ENCODE data around the gene SNX10.

Gene SNX10

GRCh38 chr7:26309089-26309488 lies 17.4 kb downstream of the SNX10 start:
- H3K9me3 ChIP-seq (replicated peaks in 1 of 2; ENCODE audit: control insufficient read depth in 2 of 2, insufficient read depth in 1 of 2, low read depth in 1 of 2, low read length in 2 of 2) = no peaks in the 10 kb centered on the region
- no peak overlapping the region for H2AK5ac ChIP-seq (ENCODE audit: low read depth, low read length)
- no CpG with 5 or more reads among the region's 5 CpGs for WGBS, 2 donors (ENCODE audit: extremely low coverage in 2 of 2, insufficient read length in 2 of 2, insufficient replicate concordance in 1 of 2)
- no peak overlapping the region for H4K8ac ChIP-seq (ENCODE audit: low read depth, low read length)
- H3K4me2 ChIP-seq (ENCODE audit: insufficient read depth, low read length, poor library complexity, severe bottlenecking) = no peak overlapping the region
- no peak overlapping the region for H3K18ac ChIP-seq (ENCODE audit: low read length)
- no peak overlapping the region for H2BK120ac ChIP-seq (ENCODE audit: low read depth, low read length)
- no peak overlapping the region for H2BK5ac ChIP-seq (ENCODE audit: low read length)
- H3K23ac ChIP-seq (ENCODE audit: low read depth, low read length, poor library complexity) = no peak overlapping the region
- no peak overlapping the region for H2BK12ac ChIP-seq (ENCODE audit: low read length)
- no peak overlapping the region for H3K9ac ChIP-seq (ENCODE audit: low read depth, low read length, poor library complexity)
- no peak overlapping the region for H2BK15ac ChIP-seq (ENCODE audit: low read length)
- no peak overlapping the region for H3K27ac ChIP-seq (replicated peaks; ENCODE audit: low read length)
- H3K36me3 ChIP-seq (replicated peaks in 1 of 2; ENCODE audit: control insufficient read depth in 2 of 2, insufficient read depth in 2 of 2, low read length in 2 of 2) = no peaks in the 10 kb centered on the region
- no peaks in the 10 kb centered on the region for H3K4me1 ChIP-seq (ENCODE audit: control insufficient read depth in 2 of 2, insufficient read depth in 1 of 2, low read depth in 1 of 2, low read length in 2 of 2)
- DNase-seq (ENCODE audit: low spot score) = no peak
- H3K4ac ChIP-seq (ENCODE audit: low read length) = no peak overlapping the region
- no peak overlapping the region for H3K4me3 ChIP-seq (ENCODE audit: low read length in 2 of 2)
- no peak overlapping the region for H2AFZ ChIP-seq (ENCODE audit: low read length)
- no peak overlapping the region for H4K91ac ChIP-seq (ENCODE audit: low read depth, low read length, poor library complexity)
- no peaks in the 10 kb centered on the region for H3K79me1 ChIP-seq (ENCODE audit: low read depth, low read length)
- no peak overlapping the region for H3K14ac ChIP-seq (ENCODE audit: low read length)
- peaks cover 0 to 3% (median 2%) of the 10 kb centered on the region in 3 experiments for H3K27me3 ChIP-seq (ENCODE audit: control insufficient read depth in 3 of 3, insufficient read depth in 3 of 3, low read depth in 1 of 3, low read length in 3 of 3)

DNA sequence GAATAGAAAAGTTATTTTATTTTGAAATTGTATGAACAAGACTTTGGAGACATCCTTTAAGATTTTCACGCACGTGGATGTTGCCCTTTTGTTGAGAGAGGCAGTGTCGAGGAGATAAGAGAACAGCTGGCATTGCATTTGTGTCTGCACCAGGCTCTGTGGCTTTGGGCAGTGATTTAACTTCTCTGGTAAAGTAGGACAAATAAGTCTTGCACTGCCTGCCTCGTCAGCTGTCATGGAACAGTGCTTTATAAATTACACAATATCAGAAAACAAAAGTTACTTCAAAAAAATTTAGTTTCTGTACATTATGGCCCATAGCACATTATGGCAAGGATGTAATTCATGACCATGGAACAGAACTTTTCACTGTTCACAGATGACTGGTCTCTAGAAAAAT lies 20.1 kb downstream of the SNX10 start:
- Histone ChIP-seq H3K4me3 (ENCODE audit: low read length in 2 of 2) (no peak overlapping the region), H3K4me2 (ENCODE audit: insufficient read depth, low read length, poor library complexity, severe bottlenecking) (no peak overlapping the region), H3K9me3 (replicated peaks in 1 of 2; ENCODE audit: control insufficient read depth in 2 of 2, insufficient read depth in 1 of 2, low read depth in 1 of 2, low read length in 2 of 2) (no peaks in the 10 kb centered on the region), H2BK120ac (ENCODE audit: low read depth, low read length) (no peak overlapping the region), H3K23ac (ENCODE audit: low read depth, low read length, poor library complexity) (no peak overlapping the region), H3K36me3 (replicated peaks in 1 of 2; ENCODE audit: control insufficient read depth in 2 of 2, insufficient read depth in 2 of 2, low read length in 2 of 2) (no peaks in the 10 kb centered on the region), H3K4me1 (ENCODE audit: control insufficient read depth in 2 of 2, insufficient read depth in 1 of 2, low read depth in 1 of 2, low read length in 2 of 2) (no peaks in the 10 kb centered on the region), H2BK12ac (ENCODE audit: low read length) (no peak overlapping the region), H3K9ac (ENCODE audit: low read depth, low read length, poor library complexity) (no peak overlapping the region), H3K18ac (ENCODE audit: low read length) (no peak overlapping the region), H3K27ac (replicated peaks; ENCODE audit: low read length) (no peak overlapping the region), H3K14ac (ENCODE audit: low read length) (no peak overlapping the region), H4K8ac (ENCODE audit: low read depth, low read length) (no peak overlapping the region), H2BK5ac (ENCODE audit: low read length) (no peak overlapping the region), H2AFZ (ENCODE audit: low read length) (no peak overlapping the region), H2BK15ac (ENCODE audit: low read length) (no peak overlapping the region), H3K4ac (ENCODE audit: low read length) (no peak overlapping the region), H3K79me1 (ENCODE audit: low read depth, low read length) (no peaks in the 10 kb centered on the region), H2AK5ac (ENCODE audit: low read depth, low read length) (no peak overlapping the region), H4K91ac (ENCODE audit: low read depth, low read length, poor library complexity) (no peak overlapping the region), H3K27me3 (ENCODE audit: control insufficient read depth in 3 of 3, insufficient read depth in 3 of 3, low read depth in 1 of 3, low read length in 3 of 3) (peaks cover 0 to 2% (median 0%) of the 10 kb centered on the region in 3 experiments)
- no peak for DNase-seq (ENCODE audit: low spot score)
- WGBS, 2 donors (ENCODE audit: extremely low coverage in 2 of 2, insufficient read length in 2 of 2, insufficient replicate concordance in 1 of 2) = no CpG with 5 or more reads among the region's 4 CpGs

- Histone ChIP-seq H2AK5ac (ENCODE audit: low read depth, low read length) (no peak overlapping the region), H4K8ac (ENCODE audit: low read depth, low read length) (no peak overlapping the region), H3K18ac (ENCODE audit: low read length) (no peak overlapping the region), H2BK120ac (ENCODE audit: low read depth, low read length) (no peak overlapping the region), H3K4me3 (ENCODE audit: low read length in 2 of 2) (no peak overlapping the region), H3K9ac (ENCODE audit: low read depth, low read length, poor library complexity) (no peak overlapping the region), H2BK5ac (ENCODE audit: low read length) (no peak overlapping the region), H2BK15ac (ENCODE audit: low read length) (no peak overlapping the region), H4K91ac (ENCODE audit: low read depth, low read length, poor library complexity) (no peak overlapping the region), H3K27me3 (ENCODE audit: control insufficient read depth in 3 of 3, insufficient read depth in 3 of 3, low read depth in 1 of 3, low read length in 3 of 3) (peaks cover 0 to 2% (median 0%) of the 10 kb centered on the region in 3 experiments), H2BK12ac (ENCODE audit: low read length) (no peak overlapping the region), H3K4me2 (ENCODE audit: insufficient read depth, low read length, poor library complexity, severe bottlenecking) (no peak overlapping the region), H3K14ac (ENCODE audit: low read length) (no peak overlapping the region), H3K79me1 (ENCODE audit: low read depth, low read length) (no peaks in the 10 kb centered on the region), H3K23ac (ENCODE audit: low read depth, low read length, poor library complexity) (no peak overlapping the region), H3K9me3 (replicated peaks in 1 of 2; ENCODE audit: control insufficient read depth in 2 of 2, insufficient read depth in 1 of 2, low read depth in 1 of 2, low read length in 2 of 2) (no peaks in the 10 kb centered on the region), H2AFZ (ENCODE audit: low read length) (no peak overlapping the region), H3K4ac (ENCODE audit: low read length) (no peak overlapping the region), H3K36me3 (replicated peaks in 1 of 2; ENCODE audit: control insufficient read depth in 2 of 2, insufficient read depth in 2 of 2, low read length in 2 of 2) (no peaks in the 10 kb centered on the region), H3K27ac (replicated peaks; ENCODE audit: low read length) (no peak overlapping the region), H3K4me1 (ENCODE audit: control insufficient read depth in 2 of 2, insufficient read depth in 1 of 2, low read depth in 1 of 2, low read length in 2 of 2) (no peaks in the 10 kb centered on the region)
- no CpG with 5 or more reads among the region's 3 CpGs for WGBS, 2 donors (ENCODE audit: extremely low coverage in 2 of 2, insufficient read length in 2 of 2, insufficient replicate concordance in 1 of 2)
- no peak for DNase-seq (ENCODE audit: low spot score)
Observed at GRCh38 chr7:26317211-26317610, 25.5 kb downstream of the SNX10 start.

DNA sequence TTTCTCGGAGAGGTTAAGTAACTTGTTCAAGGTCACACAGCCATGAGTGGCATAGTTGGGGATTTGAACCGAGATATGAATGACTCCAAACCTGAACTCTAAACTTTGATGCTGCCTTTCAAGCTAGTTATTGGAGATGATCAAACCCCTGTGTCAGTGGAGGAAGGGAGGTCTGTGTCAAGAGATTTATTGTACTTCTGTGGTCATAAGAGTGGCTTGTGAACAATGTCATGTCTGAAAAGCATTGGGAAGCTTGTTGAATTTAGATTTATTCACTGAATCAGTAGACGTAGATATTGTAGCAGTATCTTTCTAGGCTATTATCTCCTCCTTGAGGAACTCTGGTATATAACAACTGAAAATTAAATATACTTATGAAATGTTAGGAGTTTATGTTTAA lies 27.3 kb downstream of the SNX10 start:
- Histone ChIP-seq H4K8ac (ENCODE audit: low read depth, low read length) (no peak overlapping the region), H2BK15ac (ENCODE audit: low read length) (no peak overlapping the region), H2BK12ac (ENCODE audit: low read length) (no peak overlapping the region), H2BK120ac (ENCODE audit: low read depth, low read length) (no peak overlapping the region), H3K27me3 (ENCODE audit: control insufficient read depth in 3 of 3, insufficient read depth in 3 of 3, low read depth in 1 of 3, low read length in 3 of 3) (peaks cover 0 to 3% (median 0%) of the 10 kb centered on the region in 3 experiments), H3K4ac (ENCODE audit: low read length) (no peak overlapping the region), H3K18ac (ENCODE audit: low read length) (no peak overlapping the region), H3K4me3 (ENCODE audit: low read length in 2 of 2) (no peak overlapping the region), H3K4me2 (ENCODE audit: insufficient read depth, low read length, poor library complexity, severe bottlenecking) (no peak overlapping the region), H3K79me1 (ENCODE audit: low read depth, low read length) (no peaks in the 10 kb centered on the region), H3K9ac (ENCODE audit: low read depth, low read length, poor library complexity) (no peak overlapping the region), H4K91ac (ENCODE audit: low read depth, low read length, poor library complexity) (no peak overlapping the region), H2AFZ (ENCODE audit: low read length) (no peak overlapping the region), H3K9me3 (replicated peaks in 1 of 2; ENCODE audit: control insufficient read depth in 2 of 2, insufficient read depth in 1 of 2, low read depth in 1 of 2, low read length in 2 of 2) (no peaks in the 10 kb centered on the region), H3K14ac (ENCODE audit: low read length) (no peak overlapping the region), H3K4me1 (ENCODE audit: control insufficient read depth in 2 of 2, insufficient read depth in 1 of 2, low read depth in 1 of 2, low read length in 2 of 2) (no peaks in the 10 kb centered on the region), H3K27ac (replicated peaks; ENCODE audit: low read length) (no peak overlapping the region), H2AK5ac (ENCODE audit: low read depth, low read length) (no peak overlapping the region), H3K23ac (ENCODE audit: low read depth, low read length, poor library complexity) (no peak overlapping the region), H3K36me3 (replicated peaks in 1 of 2; ENCODE audit: control insufficient read depth in 2 of 2, insufficient read depth in 2 of 2, low read length in 2 of 2) (no peaks in the 10 kb centered on the region), H2BK5ac (ENCODE audit: low read length) (no peak overlapping the region)
- WGBS, 2 donors (ENCODE audit: extremely low coverage in 2 of 2, insufficient read length in 2 of 2, insufficient replicate concordance in 1 of 2) = no CpG with 5 or more reads among the region's 3 CpGs
- DNase-seq (ENCODE audit: low spot score) = no peak

Measured in neuronal stem cell (in vitro differentiated cells).